ENCODE results near the gene MAL. TPM values are rescaled to one million over a fixed set of nuclear protein-coding genes. Genes with fewer than 3 reads are reported as not detected.
"Not testable (repeated sequence)": the region's sequence is repeated elsewhere in the genome, so short reads cannot be mapped to it uniquely, and the experiment has no call there.

The MAL gene
- total RNA-seq, 1 donor from 2014 or later: not detected

GRCh38 chr2:95032341-95032740 lies 6.8 kb downstream of the MAL start:
- no peak for DNase-seq (ENCODE audit: low read depth in 2 of 2)

DNA sequence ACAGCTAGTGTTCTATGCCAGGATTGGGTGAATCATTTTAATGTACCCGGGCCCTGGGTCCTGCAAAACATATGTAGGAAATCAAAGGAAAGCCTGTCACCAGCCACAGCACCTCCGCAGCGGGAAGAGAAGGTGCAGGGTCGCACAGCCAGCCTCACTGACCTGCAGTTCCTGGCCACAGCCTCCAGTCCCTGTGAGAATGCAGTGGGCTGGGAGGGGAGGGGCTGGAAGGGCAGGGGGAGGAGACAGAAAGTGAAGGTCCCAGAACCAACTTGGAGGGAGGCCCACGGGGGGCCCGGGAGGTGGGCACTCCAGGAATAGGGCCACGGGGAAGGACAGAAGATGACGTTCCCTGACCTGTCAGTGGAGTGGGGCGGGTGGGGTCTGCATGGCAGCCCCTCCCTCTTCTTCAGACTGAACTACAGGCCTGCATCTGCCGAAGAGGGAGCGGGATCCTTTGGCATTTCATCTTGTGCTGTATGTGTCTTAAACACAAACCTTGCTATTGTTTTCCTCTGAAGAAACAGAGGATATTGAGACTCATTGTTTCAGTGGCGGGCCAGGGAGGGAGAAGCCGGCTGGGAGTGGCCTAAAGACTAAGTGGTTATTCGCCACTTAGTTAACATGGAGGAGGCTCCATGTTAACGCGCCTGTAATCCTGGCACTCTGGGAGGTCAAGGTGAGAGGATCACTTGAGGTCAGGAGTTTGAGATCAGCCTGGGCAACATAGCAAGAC lies 7.5 kb downstream of the MAL start:
- no peak for DNase-seq (ENCODE audit: low read depth in 2 of 2)

DNA sequence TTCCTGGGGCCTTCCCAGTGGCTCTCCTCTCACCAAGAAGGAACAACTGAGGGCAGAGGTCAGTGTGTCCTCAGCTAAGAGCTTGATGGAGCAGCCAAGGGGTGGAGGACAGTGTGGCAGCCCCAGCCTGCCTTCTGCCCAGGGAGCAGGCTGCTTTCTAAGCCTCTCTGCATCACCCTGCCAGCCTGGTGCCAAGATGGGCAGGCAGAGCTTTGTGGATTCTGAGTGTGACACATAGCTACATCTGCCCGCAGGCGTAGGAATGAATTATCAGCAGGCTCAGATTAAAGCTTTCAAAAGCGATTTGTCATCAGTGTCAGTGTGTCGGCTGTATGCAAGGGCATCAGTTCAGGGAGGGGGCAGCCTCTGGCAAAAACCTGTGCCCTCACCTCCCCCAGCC lies 8.7 kb downstream of the MAL start:
- DNase-seq (ENCODE audit: low read depth in 2 of 2): no peak

GRCh38 chr2:95034818-95035217 lies 9.3 kb downstream of the MAL start:
- DNase-seq (ENCODE audit: low read depth in 2 of 2): no peak

DNA sequence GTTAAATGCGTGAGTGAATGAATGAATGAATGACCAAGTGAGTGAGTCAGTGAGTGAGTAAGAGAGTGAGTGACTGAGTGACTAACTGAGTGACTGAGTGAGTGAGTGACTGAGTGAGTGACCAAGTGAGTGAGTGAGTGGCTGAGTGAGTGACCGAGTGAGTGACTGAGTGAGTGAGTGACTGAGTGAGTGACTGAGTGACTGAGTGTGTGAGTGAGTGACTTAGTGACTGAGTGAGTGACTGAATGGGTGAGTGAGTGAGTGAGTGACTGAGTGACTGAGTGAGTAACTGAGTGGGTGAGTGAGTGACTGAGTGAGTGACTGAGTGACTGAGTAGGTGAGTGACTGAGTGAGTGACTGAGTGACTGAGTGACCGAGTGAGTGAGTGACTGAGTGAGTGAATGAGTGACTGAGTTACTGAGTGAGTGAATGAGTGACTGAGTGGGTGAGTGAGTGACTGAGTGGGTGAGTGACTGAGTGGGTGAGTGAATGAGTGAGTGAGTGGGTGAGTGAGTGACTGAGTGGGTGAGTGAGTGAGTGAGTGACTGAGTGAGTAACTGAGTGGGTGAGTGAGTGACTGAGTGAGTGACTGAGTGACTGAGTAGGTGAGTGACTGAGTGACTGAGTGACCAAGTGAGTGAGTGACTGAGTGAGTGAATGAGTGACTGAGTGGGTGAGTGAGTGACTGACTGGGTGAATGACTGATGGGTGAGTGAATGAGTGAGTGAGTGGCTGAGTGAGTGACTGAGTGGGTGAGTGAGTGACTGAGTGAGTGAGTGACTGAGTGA lies 11.3 kb downstream of the MAL start:
- DNase-seq (ENCODE audit: low read depth in 2 of 2): no peak

DNA sequence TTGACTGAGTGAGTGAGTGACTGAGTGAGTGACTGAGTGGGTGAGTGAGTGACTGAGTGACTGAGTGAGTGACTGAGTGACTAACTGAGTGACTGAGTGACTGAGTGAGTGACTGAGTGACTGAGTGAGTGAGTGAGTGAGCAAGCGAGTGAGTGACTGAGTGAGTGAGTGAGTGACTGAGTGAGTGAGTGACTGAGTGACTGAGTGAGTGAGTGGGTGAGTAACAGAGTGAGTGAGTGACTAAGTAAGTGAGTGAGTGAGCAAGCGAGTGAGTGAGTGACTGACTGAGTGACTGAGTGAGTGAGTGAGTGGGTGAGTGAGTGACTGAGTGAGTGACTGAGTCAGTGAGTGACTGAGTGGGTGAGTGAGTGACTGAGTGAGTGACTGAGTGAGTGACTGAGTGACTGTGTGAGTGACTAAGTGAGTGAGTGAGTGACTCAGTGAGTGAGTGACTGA lies 11.9 kb downstream of the MAL start:
- no peak for DNase-seq (ENCODE audit: low read depth in 2 of 2)

DNA sequence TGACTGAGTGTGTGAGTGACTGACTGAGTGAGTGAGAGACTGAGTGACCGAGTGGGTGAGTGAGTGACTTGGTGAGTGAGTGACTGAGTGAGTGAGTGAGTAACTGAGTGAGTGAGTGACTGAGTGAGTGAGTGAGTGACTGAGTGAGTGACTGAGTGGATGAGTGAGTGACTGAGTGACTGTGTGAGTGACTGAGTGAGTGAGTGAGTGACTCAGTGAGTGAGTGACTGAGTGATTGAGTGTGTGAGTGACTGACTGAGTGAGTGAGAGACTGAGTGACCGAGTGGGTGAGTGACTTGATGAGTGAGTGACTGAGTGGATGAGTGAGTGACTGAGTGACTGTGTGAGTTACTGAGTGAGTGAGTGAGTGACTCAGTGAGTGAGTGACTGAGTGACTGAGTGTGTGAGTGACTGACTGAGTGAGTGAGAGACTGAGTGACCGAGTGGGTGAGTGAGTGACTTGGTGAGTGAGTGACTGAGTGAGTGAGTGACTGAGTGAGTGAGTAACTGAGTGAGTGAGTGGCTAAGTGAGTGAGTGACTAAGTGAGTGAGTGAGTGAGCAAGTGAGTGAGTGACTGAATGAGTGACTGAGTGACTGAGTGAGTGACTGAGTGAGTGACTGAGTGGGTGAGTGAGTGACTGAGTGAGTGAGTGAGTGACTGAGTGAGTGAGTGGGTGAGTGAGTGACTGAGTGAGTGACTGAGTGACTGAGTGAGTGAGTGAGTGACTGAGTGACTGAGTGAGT lies 12.5 kb downstream of the MAL start:
- not testable (repeated sequence) for DNase-seq (ENCODE audit: low read depth in 2 of 2)

DNA sequence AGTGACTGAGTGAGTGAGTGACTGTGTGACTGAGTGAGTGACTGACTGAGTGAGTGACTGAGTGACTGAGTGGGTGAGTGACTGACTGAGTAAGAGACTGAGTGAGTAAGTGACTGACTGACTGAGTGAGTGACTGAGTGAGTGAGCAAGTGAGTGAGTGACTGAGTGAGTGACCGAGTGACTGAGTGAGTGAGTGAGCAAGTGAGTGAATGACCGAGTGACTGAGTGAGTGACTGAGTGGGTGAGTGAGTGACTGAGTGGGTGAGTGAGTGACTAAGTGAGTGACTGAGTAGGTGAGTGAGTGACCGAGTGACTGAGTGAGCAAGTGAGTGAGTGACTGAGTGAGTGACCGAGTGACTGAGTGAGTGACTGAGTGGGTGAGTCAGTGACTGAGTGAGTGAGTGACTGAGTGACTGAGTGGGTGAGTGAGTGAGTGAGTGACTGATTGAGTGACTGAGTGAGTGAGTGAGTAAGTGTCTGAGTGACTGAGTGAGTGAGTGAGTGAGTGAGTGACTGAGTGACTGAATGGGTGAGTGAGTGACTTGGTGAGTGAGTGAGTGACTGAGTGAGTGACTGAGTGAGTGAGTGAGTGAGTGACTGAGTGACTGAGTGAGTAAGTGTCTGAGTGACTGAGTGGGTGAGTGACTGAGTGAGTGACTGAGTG lies 13.3 kb downstream of the MAL start:
- DNase-seq (ENCODE audit: low read depth in 2 of 2): no peak

DNA sequence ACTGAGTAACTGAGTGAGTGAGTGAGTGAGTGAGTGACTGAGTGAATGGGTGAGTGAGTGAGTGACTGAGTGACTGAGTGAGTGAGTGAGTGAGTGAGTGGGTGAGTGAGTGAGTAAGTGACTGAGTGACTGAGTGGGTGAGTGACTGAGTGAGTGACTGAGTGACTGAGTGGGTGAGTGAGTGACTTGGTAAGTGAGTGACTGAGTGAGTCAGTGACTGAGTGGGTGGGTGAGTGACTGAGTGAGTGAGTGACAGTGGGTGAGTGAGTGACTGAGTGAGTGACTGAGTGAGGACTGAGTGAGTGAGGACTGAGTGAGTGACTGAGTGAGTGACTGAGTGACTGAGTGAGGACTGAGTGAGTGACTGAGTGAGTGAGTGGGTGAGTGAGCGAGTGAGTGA lies 13.9 kb downstream of the MAL start:
- no peak for DNase-seq (ENCODE audit: low read depth in 2 of 2)

GRCh38 chr2:95039978-95040377 lies 14.5 kb downstream of the MAL start:
- DNase-seq (ENCODE audit: low read depth in 2 of 2): no peak

- no peak for DNase-seq (ENCODE audit: low read depth in 2 of 2)
Observed at GRCh38 chr2:95040426-95040825, 14.9 kb downstream of the MAL start.

DNA sequence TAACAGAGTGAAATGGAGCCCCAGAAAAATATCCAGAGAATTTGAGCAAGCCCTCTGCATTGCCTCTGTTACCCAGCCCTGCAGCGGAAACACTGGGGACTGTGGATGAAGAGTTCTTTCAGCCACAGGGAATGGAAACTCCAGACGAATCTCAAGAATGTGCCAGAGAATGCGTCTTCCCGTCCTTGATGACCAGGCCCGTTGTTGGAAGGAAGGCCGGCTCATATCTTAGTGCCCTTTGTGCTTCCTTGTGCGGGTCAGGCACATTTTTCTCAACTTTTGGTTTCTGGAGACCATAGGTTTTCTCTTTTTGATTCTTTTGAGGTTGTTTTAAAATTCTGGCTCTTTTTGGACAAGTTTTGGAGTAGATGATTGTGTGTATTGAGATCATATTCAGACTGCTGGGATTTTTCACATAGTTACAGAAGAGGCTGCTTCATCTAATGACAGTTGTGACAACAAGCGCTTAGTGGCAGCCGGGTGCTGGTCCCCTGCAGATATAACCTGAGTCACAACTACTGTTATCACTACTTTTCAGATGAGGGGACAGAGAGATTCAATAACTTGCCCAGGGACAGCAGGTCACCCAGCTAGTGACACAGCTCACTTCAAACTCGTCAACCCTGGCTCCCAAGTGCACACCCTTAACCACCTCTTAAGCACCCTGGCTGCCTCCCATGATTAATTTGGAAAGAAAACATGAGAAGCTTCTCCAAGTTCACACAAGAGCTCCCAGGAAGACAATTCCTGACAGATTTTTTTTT lies 15.7 kb downstream of the MAL start:
- DNase-seq (ENCODE audit: low read depth in 2 of 2): no peak

DNA sequence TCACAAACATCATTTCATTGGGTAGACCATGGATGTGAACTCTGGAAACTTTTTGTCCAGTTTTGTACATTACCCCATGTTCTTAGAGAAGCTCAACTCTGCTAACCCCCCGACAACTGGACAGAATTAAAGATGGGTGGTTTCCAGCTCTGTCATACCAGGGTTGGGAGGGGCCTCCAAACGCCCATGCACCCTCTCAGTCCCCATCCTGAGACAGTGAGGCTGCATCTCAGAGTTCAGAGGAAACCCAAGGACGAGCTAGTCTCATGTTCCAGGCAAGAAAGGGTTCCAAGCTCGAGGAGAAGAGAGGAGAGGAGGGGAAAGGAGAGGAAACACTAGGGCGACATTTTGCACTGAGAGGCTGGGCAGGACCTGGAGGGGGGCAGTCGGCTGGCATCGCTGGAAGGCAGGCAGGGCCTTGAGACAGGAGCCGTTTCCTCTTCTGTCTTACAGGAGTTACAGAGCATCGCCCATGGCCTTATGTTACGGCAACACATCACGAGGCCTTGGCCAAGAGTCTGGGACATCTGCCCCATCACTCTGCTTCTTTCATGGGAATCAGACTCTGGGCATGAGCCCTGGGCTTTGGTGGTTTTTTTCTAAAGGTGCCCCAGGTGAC lies 16.4 kb downstream of the MAL start:
- no peak for DNase-seq (ENCODE audit: low read depth in 2 of 2)

DNA sequence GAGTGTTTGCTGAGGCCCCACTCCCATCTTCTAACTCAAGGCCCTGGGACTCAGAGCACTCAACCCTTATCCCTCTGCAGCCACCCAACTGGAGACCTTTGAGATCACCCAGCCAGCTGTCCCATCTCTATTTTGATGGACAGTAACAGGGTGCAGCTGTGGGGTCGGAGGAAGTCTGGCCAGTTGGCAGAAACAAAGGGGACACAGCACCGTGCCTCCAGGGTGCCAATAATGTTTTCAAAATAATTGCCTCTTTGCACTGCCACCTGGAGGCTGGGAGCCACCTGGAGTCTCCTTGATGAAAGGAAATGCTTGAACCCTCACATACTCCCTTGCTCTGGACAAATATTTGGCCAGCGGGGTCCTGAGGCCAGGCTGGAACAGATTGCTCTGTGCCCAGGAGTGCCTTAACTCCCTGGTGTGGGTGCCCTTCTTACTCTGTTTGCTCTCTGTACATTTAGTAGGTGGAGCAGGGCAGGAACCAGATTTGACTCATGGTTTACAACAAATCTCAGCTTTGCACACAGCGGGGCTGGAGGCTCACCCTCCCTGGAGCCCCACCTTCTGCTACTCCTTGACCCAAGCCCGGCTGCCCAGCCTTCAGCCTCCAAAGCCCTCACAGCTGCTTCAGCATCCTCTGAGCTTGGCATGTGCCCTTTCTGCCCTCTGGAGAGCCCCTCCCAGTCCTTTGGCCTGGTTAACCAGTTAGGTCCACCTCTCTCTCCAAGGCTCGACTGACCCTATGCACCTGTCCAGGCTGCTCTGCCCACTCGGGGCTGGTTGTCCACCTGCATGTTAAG lies 17.2 kb downstream of the MAL start:
- DNase-seq (ENCODE audit: low read depth in 2 of 2): no peak

DNA sequence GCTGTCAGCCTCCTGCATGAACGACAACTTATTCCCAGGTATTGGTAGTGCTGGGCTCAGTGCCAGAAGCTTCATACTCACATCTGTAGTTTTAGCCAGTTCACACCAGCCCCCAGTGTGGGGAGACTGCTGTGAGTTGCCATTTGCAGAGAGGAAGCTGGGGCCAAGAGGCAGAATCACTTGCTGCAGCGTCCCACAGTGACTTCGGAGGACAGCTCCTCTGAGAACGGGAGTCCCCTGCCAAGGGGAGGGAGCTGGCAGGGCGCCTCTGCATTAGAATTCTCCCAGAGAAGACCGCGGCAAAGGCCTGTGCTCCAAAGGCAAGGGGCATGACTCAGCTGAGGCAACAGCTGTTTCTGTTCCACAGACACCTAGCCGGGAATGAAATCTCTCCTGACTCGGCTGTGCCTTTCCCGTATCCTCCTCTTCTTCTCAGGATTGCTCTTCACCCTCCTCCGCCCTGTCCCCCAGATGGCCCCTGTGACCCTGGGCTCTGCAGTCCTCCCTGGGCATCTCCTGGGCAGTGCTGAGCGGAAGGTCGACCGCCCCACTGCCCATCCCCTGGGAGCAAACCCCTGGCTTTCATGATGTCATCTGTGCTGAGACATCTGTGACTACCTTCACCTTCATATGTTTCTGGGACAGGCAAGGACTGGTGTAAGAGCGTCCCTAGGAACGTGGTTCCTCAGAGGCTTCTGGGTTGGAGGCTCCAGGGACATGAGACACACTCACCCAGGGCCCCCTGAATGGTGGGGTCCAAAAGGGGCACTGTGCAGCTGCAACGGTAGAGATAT lies 18.0 kb downstream of the MAL start:
- DNase-seq (ENCODE audit: low read depth in 2 of 2): peak in 1 of 2 donors; percentile 6

DNA sequence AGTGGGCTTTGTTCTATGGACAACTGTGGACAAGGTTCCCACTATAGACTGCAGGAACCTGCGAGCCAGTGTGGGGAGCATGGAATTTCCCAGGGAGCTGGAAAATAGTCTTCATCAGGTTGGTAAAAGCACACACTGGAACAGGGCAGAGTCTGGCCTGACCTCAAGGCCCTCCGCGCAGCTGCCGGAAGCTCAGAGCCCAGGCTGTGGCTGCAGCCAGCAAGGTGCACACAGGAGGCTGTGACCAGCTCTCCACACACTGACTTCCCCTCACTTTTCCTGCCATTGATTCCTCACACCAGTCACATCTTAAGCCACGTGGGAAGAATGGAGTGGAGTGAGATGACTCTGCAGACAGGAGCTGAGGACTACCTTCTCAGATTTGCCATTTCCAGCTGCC lies 19.1 kb downstream of the MAL start:
- no peak for DNase-seq (ENCODE audit: low read depth in 2 of 2)

GRCh38 chr2:95046371-95047112 lies 21.0 kb downstream of the MAL start:
- no peak for DNase-seq (ENCODE audit: low read depth in 2 of 2)

Measured in lung microvascular endothelial cell (primary cell).